ENCODE measurements around the gene CLNK.

- TF ChIP-seq CTCF (IDR thresholded peaks at IDR 0.05; ENCODE audit: low read length) = no peak
- TF ChIP-seq EZH2 (IDR thresholded peaks at IDR 0.05; ENCODE audit: borderline replicate concordance, low read length) = no peak
Measured at GRCh38 chr4:10715135-10715534, 30.6 kb upstream of the CLNK start.

Measured in OCI-LY1 (cell line).